CD4-positive, alpha-beta T cell treated with Interleukin-1 beta for 1 hour (primary cell): ENCODE data around the gene VSIG4.
A peak's percentile ranks its signal among the peaks of the same experiment; 100 is the strongest.
"Not testable (repeated sequence)": the region's sequence is repeated elsewhere in the genome, so short reads cannot be mapped to it uniquely, and the experiment has no call there.

Experiments
- DNase-seq, 2 donors: peaks; one replicate each; pipeline ENCODE4 v3.0.0-alpha.2; 2020 to 2022

VSIG4 gene

GRCh38 chrX:66005830-66006449 lies 33.9 kb downstream of the VSIG4 start:
- DNase-seq = no peak

- no peak for DNase-seq
Observed at GRCh38 chrX:66004928-66005829, 34.7 kb downstream of the VSIG4 start.

- no peak for DNase-seq
Observed at GRCh38 chrX:66002824-66003680, 36.8 kb downstream of the VSIG4 start.

- DNase-seq = no peak
Observed at GRCh38 chrX:66001596-66001995, 38.3 kb downstream of the VSIG4 start.

- DNase-seq = no peak
Observed at GRCh38 chrX:66000628-66001272, 39.1 kb downstream of the VSIG4 start.

- DNase-seq = no peak
Observed at GRCh38 chrX:66000178-66000577, 39.7 kb downstream of the VSIG4 start.

GRCh38 chrX:65999563-66000148 lies 40.2 kb downstream of the VSIG4 start:
- DNase-seq = no peak

- DNase-seq = no peak
Observed at GRCh38 chrX:65999029-65999562, 40.8 kb downstream of the VSIG4 start.

- peak in 1 of 2 donors; percentile 68 for DNase-seq
Observed at GRCh38 chrX:65997978-65998717, 41.7 kb downstream of the VSIG4 start.

GRCh38 chrX:65994519-65995506 lies 45.1 kb downstream of the VSIG4 start:
- no peak for DNase-seq

GRCh38 chrX:65993915-65994460 lies 45.9 kb downstream of the VSIG4 start:
- no peak for DNase-seq

GRCh38 chrX:65993332-65993731 lies 46.5 kb downstream of the VSIG4 start:
- DNase-seq = no peak

- no peak for DNase-seq
Observed at GRCh38 chrX:65990702-65991101, 49.2 kb downstream of the VSIG4 start.

- DNase-seq = no peak
Observed at GRCh38 chrX:65987811-65988210, 52.1 kb downstream of the VSIG4 start.

GRCh38 chrX:65985922-65986588 lies 53.8 kb downstream of the VSIG4 start:
- peak; percentile 65 to 70 for DNase-seq

GRCh38 chrX:65985211-65985610 lies 54.7 kb downstream of the VSIG4 start:
- no peak for DNase-seq

GRCh38 chrX:65977161-65977560 lies 62.7 kb downstream of the VSIG4 start:
- DNase-seq = not testable (repeated sequence)

GRCh38 chrX:65976161-65976560 lies 63.7 kb downstream of the VSIG4 start:
- no peak for DNase-seq

- DNase-seq = not testable (repeated sequence)
Observed at GRCh38 chrX:65975161-65975751, 64.6 kb downstream of the VSIG4 start.
